Rectal smooth muscle tissue (tissue), 1 donor: Measurements from ENCODE around the gene UBQLN1.
"Not testable (repeated sequence)": the region's sequence is repeated elsewhere in the genome, so short reads cannot be mapped to it uniquely, and the experiment has no call there.

Experiments
- H3K27ac ChIP-seq: one replicate; pipeline ENCODE4 v1.7.0; 2013; ENCODE audit warnings: low read depth, low read length, inconsistent platforms
- H3K27me3 ChIP-seq: one replicate; pipeline ENCODE4 v1.7.0; 2013; ENCODE audit warnings: low read length; ENCODE audit not compliant: control insufficient read depth, insufficient read depth
- H3K36me3 ChIP-seq: one replicate; pipeline ENCODE4 v1.7.0; 2013; ENCODE audit warnings: low read length; ENCODE audit not compliant: control insufficient read depth, insufficient read depth
- H3K4me1 ChIP-seq: one replicate; pipeline ENCODE4 v1.7.0; 2013; ENCODE audit warnings: low read length; ENCODE audit not compliant: control insufficient read depth, insufficient read depth
- H3K4me3 ChIP-seq: one replicate; pipeline ENCODE4 v1.7.0; 2013; ENCODE audit warnings: low read length
- H3K9ac ChIP-seq: one replicate; pipeline ENCODE4 v1.7.0; 2013; ENCODE audit warnings: low read length

UBQLN1 gene

GRCh38 chr9:83622939-83623678 is 84.6 kb downstream of the UBQLN1 start, which contains the start of gene IDNK:
Gene IDNK, plus strand, starts transcription at chr9:83623143. Its CDS starts 29 bp downstream, at chr9:83623172.
- H3K27ac ChIP-seq, result peak within 1 kb of the TSS; percentile 81
- peak within 1 kb of the TSS; percentile 52 for H3K9ac ChIP-seq
- H3K27me3 ChIP-seq, result no peaks in the 10 kb centered on the region
- no peaks in the 10 kb centered on the region for H3K36me3 ChIP-seq
- H3K4me1 ChIP-seq, result peaks cover 3% of the 10 kb centered on the region
- peak within 1 kb of the TSS; percentile 84 for H3K4me3 ChIP-seq

- Histone ChIP-seq H3K4me1 (peaks cover 3% of the 10 kb centered on the region), H3K27ac (peak overlapping the region; percentile 81), H3K36me3 (no peaks in the 10 kb centered on the region), H3K4me3 (peak overlapping the region; percentile 84), H3K27me3 (no peaks in the 10 kb centered on the region), H3K9ac (no peak overlapping the region)
Observed at GRCh38 chr9:83622433-83622938, 85.3 kb downstream of the UBQLN1 start.

GRCh38 chr9:83620841-83621636 is 86.7 kb downstream of the UBQLN1 start:
- H3K4me3 ChIP-seq, result peak overlapping the region; percentile 30
- H3K27ac ChIP-seq, result no peak overlapping the region
- H3K36me3 ChIP-seq, result no peaks in the 10 kb centered on the region
- H3K9ac ChIP-seq, result no peak overlapping the region
- H3K27me3 ChIP-seq, result no peaks in the 10 kb centered on the region
- peaks cover 3% of the 10 kb centered on the region for H3K4me1 ChIP-seq

GRCh38 chr9:83617299-83617698 is 90.5 kb downstream of the UBQLN1 start:
- H3K4me1 ChIP-seq, result no peaks in the 10 kb centered on the region
- H3K36me3 ChIP-seq, result no peaks in the 10 kb centered on the region
- H3K9ac ChIP-seq, result no peak overlapping the region
- no peak overlapping the region for H3K27ac ChIP-seq
- no peaks in the 10 kb centered on the region for H3K27me3 ChIP-seq
- no peak overlapping the region for H3K4me3 ChIP-seq

GRCh38 chr9:83613298-83613697 is 94.5 kb downstream of the UBQLN1 start:
- not testable (repeated sequence) for H3K9ac ChIP-seq, H3K27ac ChIP-seq, H3K27me3 ChIP-seq, H3K36me3 ChIP-seq, H3K4me3 ChIP-seq, H3K4me1 ChIP-seq
